PC-9 (cell line): ENCODE data around the gene TDRD9.

ENCODE experiments used
- EZH2 ChIP-seq: fragments of 200-600 bp; sonication (generic); IDR thresholded peaks from 2 replicates; pipeline ENCODE4 v1.8.0; 2017; ENCODE audit warnings: antibody characterized with exemption, low read depth
- TF ChIP-seq, protein P1 (sequence below): fragments of 200-600 bp; sonication (generic); conservative IDR thresholded peaks from 2 replicates; pipeline ENCODE4 v1.6.1; 2017; ENCODE audit warnings: mixed run types, antibody characterized with exemption, mild to moderate bottlenecking, moderate library complexity

DNA sequence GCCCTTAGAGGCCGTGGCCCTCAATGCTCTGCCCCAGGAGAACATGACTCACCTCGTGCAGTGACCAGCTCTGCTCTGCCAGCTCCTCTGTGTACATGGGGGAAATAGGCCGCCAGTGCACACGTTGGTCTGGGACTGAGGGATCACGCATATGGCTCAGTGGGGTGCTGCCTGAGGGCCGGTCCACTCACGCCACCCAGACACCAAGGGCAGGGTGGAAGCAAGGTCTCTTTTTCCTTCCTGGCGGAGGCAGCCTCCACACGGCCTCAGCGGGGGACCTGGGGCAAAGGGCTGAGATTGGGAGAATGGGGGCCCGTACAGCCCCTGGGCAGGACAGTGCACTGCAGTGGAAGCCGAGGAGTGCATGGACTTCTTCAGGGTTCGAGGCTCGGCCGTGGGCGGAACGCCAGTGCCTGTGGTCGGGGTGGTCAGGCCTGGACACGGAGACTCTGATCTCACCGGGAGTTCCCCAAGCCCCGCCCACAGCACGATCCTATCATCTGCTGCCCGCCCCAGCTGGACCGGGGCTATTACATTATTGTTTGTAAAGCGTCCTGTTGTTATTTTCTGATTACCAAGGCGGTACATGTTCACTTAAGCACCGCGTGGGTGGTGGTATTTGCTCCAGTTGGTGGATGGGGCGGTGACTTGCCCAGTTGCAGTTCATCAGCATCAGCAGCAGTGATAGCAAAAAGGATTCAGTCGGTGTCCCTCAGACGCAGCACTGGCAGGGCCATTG lies 38.8 kb upstream of the TDRD9 start:
- TF ChIP-seq, protein P1, sequence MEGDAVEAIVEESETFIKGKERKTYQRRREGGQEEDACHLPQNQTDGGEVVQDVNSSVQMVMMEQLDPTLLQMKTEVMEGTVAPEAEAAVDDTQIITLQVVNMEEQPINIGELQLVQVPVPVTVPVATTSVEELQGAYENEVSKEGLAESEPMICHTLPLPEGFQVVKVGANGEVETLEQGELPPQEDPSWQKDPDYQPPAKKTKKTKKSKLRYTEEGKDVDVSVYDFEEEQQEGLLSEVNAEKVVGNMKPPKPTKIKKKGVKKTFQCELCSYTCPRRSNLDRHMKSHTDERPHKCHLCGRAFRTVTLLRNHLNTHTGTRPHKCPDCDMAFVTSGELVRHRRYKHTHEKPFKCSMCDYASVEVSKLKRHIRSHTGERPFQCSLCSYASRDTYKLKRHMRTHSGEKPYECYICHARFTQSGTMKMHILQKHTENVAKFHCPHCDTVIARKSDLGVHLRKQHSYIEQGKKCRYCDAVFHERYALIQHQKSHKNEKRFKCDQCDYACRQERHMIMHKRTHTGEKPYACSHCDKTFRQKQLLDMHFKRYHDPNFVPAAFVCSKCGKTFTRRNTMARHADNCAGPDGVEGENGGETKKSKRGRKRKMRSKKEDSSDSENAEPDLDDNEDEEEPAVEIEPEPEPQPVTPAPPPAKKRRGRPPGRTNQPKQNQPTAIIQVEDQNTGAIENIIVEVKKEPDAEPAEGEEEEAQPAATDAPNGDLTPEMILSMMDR = no peak
- no peak for TF ChIP-seq EZH2
